Stimulated activated CD4-positive, alpha-beta T cell treated with anti-CD3 and anti-CD28 coated beads, Interleukin-1b, Interleukin-23, amount 100 ng/mL, for 1 hour (primary cell): ENCODE data around the gene KCNMB3.

Source experiments
- DNase-seq, 2 donors: peaks; one replicate each; pipeline ENCODE4 v3.0.0-alpha.2; 2020; ENCODE audit warnings: low read depth in 2 of 2

Gene KCNMB3

DNA sequence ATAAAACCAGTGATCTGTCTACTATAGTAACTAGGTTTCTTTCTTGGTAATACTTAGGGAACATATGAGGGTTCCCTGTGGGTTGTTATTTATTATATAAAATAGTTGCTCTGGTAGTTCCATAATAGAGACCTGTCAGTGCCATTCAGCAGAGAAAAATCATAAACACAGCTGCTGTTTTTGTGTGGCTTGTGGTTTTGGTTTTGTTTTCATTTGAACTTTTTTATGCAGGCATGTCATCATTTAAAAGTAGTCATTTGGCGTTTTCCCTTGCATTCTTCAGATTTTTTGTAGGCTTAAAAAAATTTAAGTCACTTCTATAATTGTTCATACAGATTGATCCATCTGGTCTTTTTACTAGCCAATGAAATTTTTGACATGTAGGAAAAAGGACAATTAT, 54.8 kb downstream of the KCNMB3 start:
- DNase-seq = no peak

GRCh38 chr3:179194931-179195330, 56.0 kb downstream of the KCNMB3 start:
- no peak for DNase-seq
